ENCODE data around the gene RIC8B.

Gene RIC8B

GRCh38 chr12:106847861-106848260 is 73.4 kb downstream of the RIC8B start:
- no peak overlapping the region for H3K4me2 ChIP-seq (ENCODE audit: low read depth, low read length, poor library complexity, severe bottlenecking)
- H2AFZ ChIP-seq (ENCODE audit: low read length) = no peak overlapping the region
- no peaks in the 10 kb centered on the region for H3K9me2 ChIP-seq (replicated peaks; ENCODE audit: low read depth, low read length)
- no peaks in the 10 kb centered on the region for H3K27me3 ChIP-seq (ENCODE audit: insufficient read depth, low read length, poor library complexity, severe bottlenecking)
- peaks cover 75% of the 10 kb centered on the region for H3K36me3 ChIP-seq (ENCODE audit: insufficient read depth, low read length)
- H3K4me1 ChIP-seq (ENCODE audit: insufficient read depth, low read length, poor library complexity, severe bottlenecking) = no peaks in the 10 kb centered on the region
- H3K4me3 ChIP-seq (ENCODE audit: low read length, poor library complexity, severe bottlenecking) = no peak overlapping the region
- H3K9me3 ChIP-seq (ENCODE audit: insufficient read depth, low read depth, low read length) = no peaks in the 10 kb centered on the region
- TF ChIP-seq, protein P1, sequence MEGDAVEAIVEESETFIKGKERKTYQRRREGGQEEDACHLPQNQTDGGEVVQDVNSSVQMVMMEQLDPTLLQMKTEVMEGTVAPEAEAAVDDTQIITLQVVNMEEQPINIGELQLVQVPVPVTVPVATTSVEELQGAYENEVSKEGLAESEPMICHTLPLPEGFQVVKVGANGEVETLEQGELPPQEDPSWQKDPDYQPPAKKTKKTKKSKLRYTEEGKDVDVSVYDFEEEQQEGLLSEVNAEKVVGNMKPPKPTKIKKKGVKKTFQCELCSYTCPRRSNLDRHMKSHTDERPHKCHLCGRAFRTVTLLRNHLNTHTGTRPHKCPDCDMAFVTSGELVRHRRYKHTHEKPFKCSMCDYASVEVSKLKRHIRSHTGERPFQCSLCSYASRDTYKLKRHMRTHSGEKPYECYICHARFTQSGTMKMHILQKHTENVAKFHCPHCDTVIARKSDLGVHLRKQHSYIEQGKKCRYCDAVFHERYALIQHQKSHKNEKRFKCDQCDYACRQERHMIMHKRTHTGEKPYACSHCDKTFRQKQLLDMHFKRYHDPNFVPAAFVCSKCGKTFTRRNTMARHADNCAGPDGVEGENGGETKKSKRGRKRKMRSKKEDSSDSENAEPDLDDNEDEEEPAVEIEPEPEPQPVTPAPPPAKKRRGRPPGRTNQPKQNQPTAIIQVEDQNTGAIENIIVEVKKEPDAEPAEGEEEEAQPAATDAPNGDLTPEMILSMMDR (conservative IDR thresholded peaks at IDR 0.05; ENCODE audit: low read length) = no peak
- no peak for TF ChIP-seq EZH2phosphoT487 (IDR thresholded peaks at IDR 0.05; ENCODE audit: borderline replicate concordance)
- no peak overlapping the region for H3K9ac ChIP-seq (ENCODE audit: low read depth, low read length, poor library complexity, severe bottlenecking)
- no peaks in the 10 kb centered on the region for H3K79me2 ChIP-seq (ENCODE audit: insufficient read depth, low read length)
- H3F3A ChIP-seq (ENCODE audit: low read depth) = no peaks in the 10 kb centered on the region
- no peaks in the 10 kb centered on the region for H4K20me1 ChIP-seq (ENCODE audit: insufficient read depth, low read length, poor library complexity, severe bottlenecking)

GRCh38 chr12:106851306-106851705 is 76.8 kb downstream of the RIC8B start:
- Histone ChIP-seq H3K9me3 (ENCODE audit: insufficient read depth, low read depth, low read length) (no peaks in the 10 kb centered on the region), H3F3A (ENCODE audit: low read depth) (no peaks in the 10 kb centered on the region), H2AFZ (ENCODE audit: low read length) (no peak overlapping the region), H3K4me1 (ENCODE audit: insufficient read depth, low read length, poor library complexity, severe bottlenecking) (peaks cover 6% of the 10 kb centered on the region), H4K20me1 (ENCODE audit: insufficient read depth, low read length, poor library complexity, severe bottlenecking) (no peaks in the 10 kb centered on the region), H3K27me3 (ENCODE audit: insufficient read depth, low read length, poor library complexity, severe bottlenecking) (no peaks in the 10 kb centered on the region), H3K4me3 (ENCODE audit: low read length, poor library complexity, severe bottlenecking) (no peak overlapping the region), H3K9me2 (replicated peaks; ENCODE audit: low read depth, low read length) (no peaks in the 10 kb centered on the region), H3K36me3 (ENCODE audit: insufficient read depth, low read length) (peaks cover 60% of the 10 kb centered on the region; the same call in 1 of the 2 replicates), H3K9ac (ENCODE audit: low read depth, low read length, poor library complexity, severe bottlenecking) (no peak overlapping the region), H3K4me2 (ENCODE audit: low read depth, low read length, poor library complexity, severe bottlenecking) (no peak overlapping the region), H3K79me2 (ENCODE audit: insufficient read depth, low read length) (no peaks in the 10 kb centered on the region)
- TF ChIP-seq, protein P1 (conservative IDR thresholded peaks at IDR 0.05; ENCODE audit: low read length) = no peak
- TF ChIP-seq EZH2phosphoT487 (IDR thresholded peaks at IDR 0.05; ENCODE audit: borderline replicate concordance) = no peak

GRCh38 chr12:106854723-106855122 is 80.2 kb downstream of the RIC8B start:
- peaks cover 56% of the 10 kb centered on the region; the same call in 1 of the 2 replicates for H3K36me3 ChIP-seq (ENCODE audit: insufficient read depth, low read length)
- no peaks in the 10 kb centered on the region for H3F3A ChIP-seq (ENCODE audit: low read depth)
- H3K4me1 ChIP-seq (ENCODE audit: insufficient read depth, low read length, poor library complexity, severe bottlenecking) = peaks cover 6% of the 10 kb centered on the region
- TF ChIP-seq, protein P1 (conservative IDR thresholded peaks at IDR 0.05; ENCODE audit: low read length) = no peak
- no peak for TF ChIP-seq EZH2phosphoT487 (IDR thresholded peaks at IDR 0.05; ENCODE audit: borderline replicate concordance)
- no peaks in the 10 kb centered on the region for H3K9me3 ChIP-seq (ENCODE audit: insufficient read depth, low read depth, low read length)
- no peaks in the 10 kb centered on the region for H3K79me2 ChIP-seq (ENCODE audit: insufficient read depth, low read length)
- H3K4me3 ChIP-seq (ENCODE audit: low read length, poor library complexity, severe bottlenecking) = no peak overlapping the region
- no peaks in the 10 kb centered on the region for H3K27me3 ChIP-seq (ENCODE audit: insufficient read depth, low read length, poor library complexity, severe bottlenecking)
- H3K9ac ChIP-seq (ENCODE audit: low read depth, low read length, poor library complexity, severe bottlenecking) = no peak overlapping the region
- H3K4me2 ChIP-seq (ENCODE audit: low read depth, low read length, poor library complexity, severe bottlenecking) = no peak overlapping the region
- no peaks in the 10 kb centered on the region for H4K20me1 ChIP-seq (ENCODE audit: insufficient read depth, low read length, poor library complexity, severe bottlenecking)
- no peaks in the 10 kb centered on the region for H3K9me2 ChIP-seq (replicated peaks; ENCODE audit: low read depth, low read length)
- H2AFZ ChIP-seq (ENCODE audit: low read length) = no peak overlapping the region
